Chondrocyte (in vitro differentiated cells): ENCODE data around the gene TRABD2B. TPM values are rescaled to one million over a fixed set of nuclear protein-coding genes. Genes with fewer than 3 reads are reported as not detected.

ENCODE experiments used
- DNase-seq: peaks from one replicate; pipeline ENCODE4 v3.0.0; 2021; ENCODE audit warnings: mixed read lengths, low spot score
- H3K27ac Mint-ChIP-seq: one replicate; pipeline ENCODE4 v1.8.0; 2021; ENCODE audit warnings: mild to moderate bottlenecking, moderate library complexity, mixed read lengths; ENCODE audit not compliant: unreplicated experiment
- H3K27me3 Mint-ChIP-seq: 2 replicates; pipeline ENCODE4 v1.8.0; 2021; ENCODE audit warnings: low read depth, mixed read lengths
- H3K36me3 Mint-ChIP-seq: 2 replicates; pipeline ENCODE4 v1.8.0; 2021; ENCODE audit warnings: low read depth, mixed read lengths
- H3K4me1 Mint-ChIP-seq: 2 replicates; pipeline ENCODE4 v1.8.0; 2021; ENCODE audit warnings: low read depth, mild to moderate bottlenecking, mixed read lengths
- H3K4me3 Mint-ChIP-seq: one replicate; pipeline ENCODE4 v1.8.0; 2021; ENCODE audit warnings: mild to moderate bottlenecking, moderate library complexity, mixed read lengths; ENCODE audit not compliant: unreplicated experiment
- H3K9me3 Mint-ChIP-seq: 2 replicates; pipeline ENCODE4 v1.8.0; 2021; ENCODE audit warnings: low read depth, mixed read lengths
- total RNA-seq: library from RNA; stranded (reverse); gene quantifications from 3 replicates; pipeline ENCODE4 v1.2.1, GENCODE V29; 2021
- TF ChIP-seq, protein P1 (sequence below): fragments of 200-600 bp; sonication (generic); IDR thresholded peaks from 2 replicates; pipeline ENCODE4 v1.5.0; 2021; ENCODE audit warnings: antibody characterized with exemption, mild to moderate bottlenecking, moderate library complexity

Gene TRABD2B
- total RNA-seq, 1 donor from 2014 or later = 0.90 TPM

DNA sequence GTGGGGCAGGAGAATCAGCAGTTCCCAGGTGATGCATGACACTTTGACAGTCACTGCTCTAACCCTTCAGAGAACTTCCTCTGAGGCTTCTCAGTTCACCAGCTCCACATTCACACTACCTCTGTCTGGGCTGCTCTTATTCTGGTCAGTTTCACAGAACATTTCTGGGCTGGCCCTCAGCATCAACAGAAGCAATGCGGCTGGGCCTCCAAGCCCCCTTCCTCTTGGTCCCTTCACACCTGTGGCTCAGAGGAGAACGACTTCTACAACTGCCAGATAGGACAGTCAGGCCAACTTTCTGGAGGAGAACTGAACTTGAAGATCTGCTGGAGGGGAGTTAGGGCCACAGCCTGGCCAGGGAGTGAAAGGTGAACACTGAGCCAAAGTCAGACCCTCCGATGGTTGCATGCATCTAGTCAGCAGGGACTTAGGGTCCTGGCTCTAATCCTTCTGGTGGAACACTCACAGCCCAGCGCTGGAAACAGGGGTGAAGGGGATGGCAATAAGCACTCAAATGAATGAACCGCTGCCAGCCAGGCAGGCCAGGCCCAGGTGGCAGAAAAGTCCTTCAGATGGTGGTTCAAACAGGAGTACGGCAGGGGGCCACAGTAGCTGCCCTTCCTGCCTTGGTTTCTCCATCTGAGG, 285.2 kb downstream of the TRABD2B start:
- H3K9me3 Mint-ChIP-seq = no peaks in the 10 kb centered on the region
- H3K27ac Mint-ChIP-seq = no peak overlapping the region
- H3K27me3 Mint-ChIP-seq = peaks cover 59% of the 10 kb centered on the region
- no peaks in the 10 kb centered on the region for H3K36me3 Mint-ChIP-seq
- H3K4me1 Mint-ChIP-seq = peaks cover 14% of the 10 kb centered on the region
- H3K4me3 Mint-ChIP-seq = no peak overlapping the region
- TF ChIP-seq, protein P1, sequence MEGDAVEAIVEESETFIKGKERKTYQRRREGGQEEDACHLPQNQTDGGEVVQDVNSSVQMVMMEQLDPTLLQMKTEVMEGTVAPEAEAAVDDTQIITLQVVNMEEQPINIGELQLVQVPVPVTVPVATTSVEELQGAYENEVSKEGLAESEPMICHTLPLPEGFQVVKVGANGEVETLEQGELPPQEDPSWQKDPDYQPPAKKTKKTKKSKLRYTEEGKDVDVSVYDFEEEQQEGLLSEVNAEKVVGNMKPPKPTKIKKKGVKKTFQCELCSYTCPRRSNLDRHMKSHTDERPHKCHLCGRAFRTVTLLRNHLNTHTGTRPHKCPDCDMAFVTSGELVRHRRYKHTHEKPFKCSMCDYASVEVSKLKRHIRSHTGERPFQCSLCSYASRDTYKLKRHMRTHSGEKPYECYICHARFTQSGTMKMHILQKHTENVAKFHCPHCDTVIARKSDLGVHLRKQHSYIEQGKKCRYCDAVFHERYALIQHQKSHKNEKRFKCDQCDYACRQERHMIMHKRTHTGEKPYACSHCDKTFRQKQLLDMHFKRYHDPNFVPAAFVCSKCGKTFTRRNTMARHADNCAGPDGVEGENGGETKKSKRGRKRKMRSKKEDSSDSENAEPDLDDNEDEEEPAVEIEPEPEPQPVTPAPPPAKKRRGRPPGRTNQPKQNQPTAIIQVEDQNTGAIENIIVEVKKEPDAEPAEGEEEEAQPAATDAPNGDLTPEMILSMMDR = no peak
- no peak for DNase-seq

DNA sequence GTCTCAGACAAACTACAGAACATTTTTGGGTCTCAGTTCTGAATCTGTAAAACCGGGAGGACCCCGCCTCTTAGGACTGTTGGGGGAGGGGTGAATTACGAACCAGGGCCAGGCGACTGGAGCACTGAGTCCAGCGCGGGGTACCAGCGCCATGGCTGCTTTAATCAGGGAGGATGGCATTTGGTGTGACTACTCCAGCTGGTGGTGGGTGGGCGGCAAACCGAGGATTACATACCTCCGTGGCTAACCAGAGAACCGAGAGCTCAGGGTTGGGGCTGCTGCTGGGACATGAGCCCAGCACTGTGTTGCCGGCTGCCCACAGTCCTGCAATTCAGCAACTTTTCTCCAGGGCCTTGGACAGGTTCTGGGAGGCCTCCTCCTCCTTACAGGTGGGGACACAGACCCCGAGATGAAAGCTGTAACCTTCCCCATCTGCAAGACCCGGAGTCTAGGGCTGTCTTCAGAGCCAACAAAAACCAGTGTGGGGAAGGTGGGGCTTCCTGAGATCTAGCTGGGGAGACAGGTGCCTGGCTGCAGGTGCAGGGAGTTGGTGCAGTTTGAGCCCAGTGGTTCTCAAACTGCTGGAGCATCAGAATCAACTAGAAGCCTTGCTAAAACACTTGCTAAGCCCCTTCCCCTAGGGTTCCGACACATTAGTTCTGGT, 285.9 kb downstream of the TRABD2B start:
- TF ChIP-seq, protein P1 = no peak
- no peak for DNase-seq
- H3K4me3 Mint-ChIP-seq = no peak overlapping the region
- no peaks in the 10 kb centered on the region for H3K9me3 Mint-ChIP-seq
- no peaks in the 10 kb centered on the region for H3K36me3 Mint-ChIP-seq
- H3K27me3 Mint-ChIP-seq = peaks cover 56% of the 10 kb centered on the region
- H3K27ac Mint-ChIP-seq = no peak overlapping the region
- H3K4me1 Mint-ChIP-seq = peaks cover 14% of the 10 kb centered on the region

Other genes with a start within 250 kb of the TRABD2B start
- gene SLC5A9, start 225.3 kb upstream of the TRABD2B start, total RNA-seq = not detected in 3 replicates